GM18511 (cell line): ENCODE data around the gene GMCL1.
"Not testable (repeated sequence)": the region's sequence is repeated elsewhere in the genome, so short reads cannot be mapped to it uniquely, and the experiment has no call there.

Experiments
- ATAC-seq: cut with Tn5 transposase; IDR thresholded peaks from one replicate; pipeline ENCODE4 v1.9.1; 2021; ENCODE audit warnings: mild to moderate bottlenecking, moderate library complexity; ENCODE audit not compliant: unreplicated experiment

GMCL1 gene

GRCh38 chr2:69846182-69847067 is 17.0 kb downstream of the GMCL1 start:
- ATAC-seq, result no peak

- no peak for ATAC-seq
Measured at GRCh38 chr2:69847068-69847828, 17.8 kb downstream of the GMCL1 start.

GRCh38 chr2:69848186-69848790 is 18.8 kb downstream of the GMCL1 start:
- ATAC-seq, result no peak

- ATAC-seq, result no peak
Measured at GRCh38 chr2:69858261-69858660, 28.8 kb downstream of the GMCL1 start.

- no peak for ATAC-seq
Measured at GRCh38 chr2:69863298-69863697, 33.8 kb downstream of the GMCL1 start.

- no peak for ATAC-seq
Measured at GRCh38 chr2:69888451-69888850, 59.0 kb downstream of the GMCL1 start.

DNA sequence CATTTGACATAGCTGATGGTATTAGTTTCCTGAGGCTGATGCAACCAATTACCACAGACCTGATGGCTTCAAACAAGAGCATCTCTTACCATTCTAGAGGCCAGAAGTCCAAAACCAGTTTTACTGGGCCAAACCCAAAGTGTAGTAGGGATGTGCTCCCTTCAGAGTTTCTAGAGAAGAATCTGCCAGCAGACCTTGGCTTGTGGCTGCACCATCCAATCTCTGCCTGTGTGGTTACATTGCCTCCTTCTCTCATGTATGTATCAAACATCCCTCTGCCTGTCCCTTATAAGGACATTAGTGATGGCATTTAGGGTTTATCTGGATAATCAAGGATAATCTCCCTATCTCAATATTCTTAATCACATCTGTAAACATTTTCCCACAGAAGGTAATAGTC is 59.8 kb downstream of the GMCL1 start:
- no peak for ATAC-seq

DNA sequence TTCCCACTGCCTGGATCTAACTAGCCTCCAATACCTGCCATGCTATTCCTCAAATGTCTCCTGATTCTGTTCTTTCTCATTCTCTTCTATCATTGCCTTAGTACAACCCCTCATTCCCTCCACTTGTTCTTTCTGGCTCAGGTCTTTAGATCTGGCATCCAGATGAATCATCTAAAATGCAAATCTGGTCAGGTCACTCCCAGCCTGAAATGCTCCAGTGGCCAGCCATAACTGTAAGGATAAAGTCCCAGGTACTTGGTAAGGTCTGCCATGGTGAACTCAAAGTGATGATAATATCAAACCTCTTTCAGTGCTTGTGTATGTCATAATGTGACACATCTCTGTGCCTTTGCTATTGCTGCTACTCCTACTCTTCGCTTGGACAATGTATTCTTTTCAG is 61.4 kb downstream of the GMCL1 start:
- no peak for ATAC-seq

DNA sequence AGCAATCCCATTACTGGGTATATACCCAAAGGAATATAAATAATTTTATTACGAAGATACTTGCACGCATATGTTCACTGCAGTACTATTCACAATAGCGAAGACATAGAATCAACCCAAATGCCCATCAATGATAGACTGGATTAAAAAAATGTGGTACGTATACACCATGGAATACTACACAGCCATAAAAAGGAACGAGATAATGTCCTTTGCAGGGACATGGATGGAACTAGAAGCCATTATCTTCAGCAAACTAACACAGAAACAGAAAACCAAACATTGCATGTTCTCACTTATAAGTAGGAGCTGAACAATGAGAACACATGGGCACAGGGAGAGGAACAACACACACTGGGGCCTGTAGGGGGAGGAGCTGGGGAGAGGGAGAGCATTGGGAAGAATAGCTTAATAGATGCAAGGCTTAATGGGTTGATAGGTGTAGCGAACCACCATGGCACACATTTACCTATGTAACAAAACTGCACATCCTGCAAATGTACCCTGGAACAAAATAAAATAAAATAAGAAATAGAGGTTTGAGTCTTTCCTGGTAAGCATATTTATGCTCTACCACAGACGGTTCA is 63.5 kb downstream of the GMCL1 start:
- not testable (repeated sequence) for ATAC-seq

DNA sequence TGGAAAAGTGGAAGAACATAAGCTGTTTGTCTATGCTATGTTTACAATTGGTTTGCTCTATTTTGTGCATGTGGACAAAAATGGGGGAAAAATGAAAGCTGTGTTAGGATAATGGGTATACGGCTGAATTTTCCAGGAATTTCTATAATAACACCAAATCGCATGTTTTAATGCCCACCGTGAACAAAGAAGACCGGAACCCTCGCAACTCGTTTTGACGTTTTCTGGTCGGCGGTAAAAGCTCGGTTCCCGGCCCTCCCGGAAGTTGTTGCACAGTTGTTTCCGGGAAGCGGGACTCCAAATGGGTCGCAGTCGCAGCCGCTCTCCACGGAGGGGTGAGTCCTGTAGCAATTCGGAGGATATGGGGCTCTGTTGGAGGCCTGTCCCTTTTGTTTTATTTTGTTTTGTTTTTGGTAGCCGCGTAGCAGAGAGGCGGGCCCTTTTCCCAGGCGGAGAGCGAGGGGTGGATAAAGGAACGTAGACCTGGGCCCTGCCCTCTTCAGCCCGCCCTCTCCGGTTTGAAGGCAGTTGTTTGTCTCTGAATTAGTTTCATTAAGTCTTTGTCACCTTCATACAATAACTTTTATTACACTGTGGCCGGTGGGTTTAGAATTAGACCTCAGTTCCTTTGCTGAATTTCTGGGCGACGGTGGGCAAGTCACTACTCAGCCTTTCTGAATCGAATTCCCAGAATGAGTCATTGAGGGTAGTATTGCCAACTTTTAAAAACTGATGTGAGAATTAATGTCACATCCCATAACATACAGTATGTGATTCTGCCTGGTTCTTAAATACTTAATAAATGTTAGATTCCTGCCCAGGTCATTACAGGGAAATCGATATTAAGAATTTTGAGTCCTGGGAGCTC is 64.5 kb downstream of the GMCL1 start, which contains the start of gene SNRNP27:
Gene SNRNP27 (plus strand): TSS at position 273 of the 868 bp plus-strand sequence. CDS start 29 bp downstream, at position 302.
- peak; percentile 73 for ATAC-seq

- not testable (repeated sequence) for ATAC-seq
Measured at GRCh38 chr2:69894737-69895136, 65.3 kb downstream of the GMCL1 start.

DNA sequence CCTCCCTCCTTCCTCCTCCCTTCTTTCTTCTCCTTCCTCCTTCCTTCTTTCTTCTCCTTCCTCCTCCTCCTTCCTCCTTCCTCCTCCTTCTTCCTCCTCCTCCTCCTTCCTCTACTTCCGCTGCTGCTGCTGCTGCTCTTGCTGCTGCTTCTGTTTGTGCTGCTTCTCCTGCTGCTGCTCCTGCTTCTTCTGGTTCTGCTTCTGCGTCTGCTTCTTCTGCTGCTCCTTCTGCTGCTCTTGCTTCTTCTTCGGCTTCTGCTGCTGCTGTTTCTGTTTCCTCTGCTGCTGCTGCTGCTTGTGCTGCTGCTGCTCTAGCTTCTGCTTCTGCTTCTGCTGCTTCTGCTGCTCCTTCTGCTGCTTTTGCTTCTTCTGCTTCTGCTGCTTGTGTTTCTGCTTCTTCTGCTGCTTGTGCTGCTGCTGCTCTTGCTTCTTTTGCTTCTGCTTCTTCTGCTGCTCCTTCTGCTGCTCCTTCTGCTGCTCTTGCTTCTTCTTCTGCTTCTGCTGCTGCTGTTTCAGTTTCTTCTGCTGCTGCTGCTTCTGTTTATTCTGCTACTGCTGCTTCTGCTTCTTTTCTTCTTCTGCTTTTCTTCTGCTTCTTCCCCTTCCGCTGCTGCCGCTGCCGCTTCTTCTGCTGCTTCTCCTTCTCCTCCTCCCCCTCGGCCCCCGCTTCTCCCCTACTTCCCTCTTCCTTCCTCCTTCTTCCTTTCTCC is 72.9 kb downstream of the GMCL1 start:
- ATAC-seq, result no peak

GRCh38 chr2:69907216-69907615 is 77.8 kb downstream of the GMCL1 start:
- ATAC-seq, result no peak

GRCh38 chr2:69911985-69912563 is 82.6 kb downstream of the GMCL1 start:
- no peak for ATAC-seq

DNA sequence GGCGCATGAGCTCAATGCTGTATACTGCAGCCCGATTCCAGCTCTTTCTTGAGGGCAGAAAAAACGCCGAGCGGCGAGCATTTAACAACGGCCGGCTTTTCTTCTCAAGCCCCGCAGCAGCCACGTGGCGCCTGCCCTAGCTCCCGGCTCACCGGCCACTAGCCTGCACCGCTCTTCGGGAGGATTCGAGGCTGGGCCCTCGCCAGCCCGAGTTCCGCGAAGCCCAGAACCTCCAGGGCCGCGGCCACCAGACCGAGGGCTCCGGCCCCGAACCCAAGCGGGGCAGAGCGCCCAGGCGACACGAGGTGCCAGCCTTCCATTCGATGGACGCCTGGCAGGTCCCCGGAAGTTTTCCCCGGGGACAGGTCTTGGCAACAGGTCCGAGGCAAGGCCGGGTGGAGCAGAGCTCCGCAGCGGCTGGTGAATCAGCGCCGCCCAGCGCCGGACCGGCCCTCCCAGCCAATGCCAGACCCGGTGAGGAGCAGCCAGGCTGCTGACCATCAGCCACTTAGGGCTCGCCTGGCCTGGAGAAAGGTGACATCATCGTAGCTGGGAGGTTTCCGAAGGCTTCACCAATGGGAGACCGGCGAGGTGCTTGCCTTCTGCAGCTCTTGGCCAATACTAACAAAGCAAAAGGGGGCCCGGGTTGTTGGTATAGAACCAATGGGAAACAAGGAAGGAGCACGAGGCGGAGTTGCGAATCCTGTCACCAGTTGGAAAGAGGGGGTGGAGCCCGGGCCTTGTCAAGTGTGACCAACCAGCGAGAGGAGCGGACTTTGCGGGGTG is 84.9 kb downstream of the GMCL1 start:
- ATAC-seq, result peak; percentile 90

GRCh38 chr2:69914950-69915945 is 85.8 kb downstream of the GMCL1 start, which contains the start of gene MXD1:
Gene MXD1 (plus strand): TSS chr2:69915109. CDS start chr2:69915331, 222 bp downstream.
- ATAC-seq, result no peak

DNA sequence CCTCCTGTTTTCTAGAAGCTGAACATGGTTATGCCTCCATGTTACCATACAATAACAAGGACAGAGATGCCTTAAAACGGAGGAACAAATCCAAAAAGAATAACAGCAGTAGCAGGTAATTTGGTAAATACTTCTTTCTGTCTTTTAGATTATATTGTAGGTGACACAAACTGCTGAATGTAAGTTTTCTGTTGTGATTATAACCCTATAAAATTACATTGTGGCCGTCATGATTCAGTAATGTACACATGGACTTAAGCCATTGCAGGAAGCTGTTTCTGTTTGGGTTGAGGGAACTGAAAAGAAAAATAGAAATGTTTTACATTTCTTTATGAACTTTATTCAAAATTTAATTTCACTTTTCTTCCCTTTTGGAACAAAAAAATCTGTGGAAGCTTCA is 86.6 kb downstream of the GMCL1 start:
- no peak for ATAC-seq
